Adrenal gland (tissue), 12 donors: ENCODE data around the gene COP1. TPM values are rescaled to one million over a fixed set of nuclear protein-coding genes. Genes with fewer than 3 reads are reported as not detected.

ENCODE experiments used
- DNase-seq, 7 donors: peaks; one replicate each; pipeline ENCODE4 v3.0.0-alpha.2; 2019 to 2020
- H3K27ac ChIP-seq, 5 donors: fragments of 200-600 bp; sonication (generic) in 4 of 5; 1 replicate in 3 of 5; 2 replicates in 2 of 5; pipeline versions ENCODE4 v1.5.1 to v1.8.0; 2016 to 2020; ENCODE audit warnings: mild to moderate bottlenecking in 1 of 5
- H3K27me3 ChIP-seq: fragments of 200-600 bp; 2 replicates; pipeline ENCODE4 v1.8.0; 2021
- H3K36me3 ChIP-seq, 2 donors: fragments of 200-600 bp; replicated peaks in 1 of 2; 1 replicate in 1 of 2; 2 replicates in 1 of 2; pipeline versions ENCODE4 v1.5.1 to v1.8.0; 2018 to 2022
- H3K4me1 ChIP-seq, 2 donors: fragments of 200-600 bp; replicated peaks in 1 of 2; 1 replicate in 1 of 2; 2 replicates in 1 of 2; pipeline versions ENCODE4 v1.5.1 to v1.8.0; 2018 to 2021
- H3K4me3 ChIP-seq, 4 donors: fragments of 200-600 bp; sonication (generic) in 3 of 4; one replicate each; pipeline ENCODE4 v1.5.1; 2016 to 2018
- H3K9me3 ChIP-seq, 3 donors: fragments of 200-600 bp; sonication (generic) in 1 of 3; replicated peaks in 1 of 3; 1 replicate in 2 of 3; 2 replicates in 1 of 3; pipeline versions ENCODE4 v1.5.1 to v1.8.0; 2016 to 2021
- CTCF ChIP-seq, 6 experiments: fragments of 450-650 bp in 4 of 6; fragments of 200-600 bp in 2 of 6; sonication (generic) in 1 of 6; IDR thresholded peaks; 1 replicate in 5 of 6; 2 replicates in 1 of 6; pipeline versions ENCODE4 v1.5.1 to v1.8.0; 2016 to 2021; ENCODE audit warnings: antibody characterized with exemption in 6 of 6, mild to moderate bottlenecking in 2 of 6, moderate library complexity in 1 of 6
- POLR2A ChIP-seq, 2 donors: fragments of 450-650 bp; IDR thresholded peaks; one replicate each; pipeline ENCODE4 v1.6.1; 2017; ENCODE audit warnings: antibody characterized with exemption in 2 of 2, mild to moderate bottlenecking in 2 of 2, moderate library complexity in 1 of 2
- WGBS, 4 donors: extraction: QIAGEN DNeasy Blood & Tissue Kit in 2 of 4; methylation state at CpG; one replicate each; pipeline versions ENCODE4 v1.1.5 to v1.1.7; 2013 to 2017; 5-methylcytosine and 5-hydroxymethylcytosine counted together
- intact Hi-C, 2 donors: fragments of 100-400 bp; cut with DNase I; formaldehyde crosslinking; loops; one replicate each; pipeline versions ENCODE4 v1.14.1 to v1.15.0; 2022 to 2023
- polyA plus RNA-seq, 3 donors: library from polyadenylated mRNA; stranded (reverse); fragments of 200-250 nt in 2 of 3; fragments of 350-450 nt in 1 of 3; fragmentation: Illumina TruSeq in 1 of 3; extraction: RNeasy Lipid Tissue Mini Kit (QIAGEN cat#74804) in 1 of 3; gene quantifications; one replicate each; pipeline ENCODE4 v1.2.3, GENCODE V29; 2013 to 2014
- total RNA-seq, 9 donors: library from RNA; depleted of rRNA in 4 of 9; stranded (reverse); fragments of >200 nt in 4 of 9; fragments of 120-200 nt in 1 of 9; fragmentation: NEBNext Ultra II Directional in 1 of 9; extraction: Animal tissue kit (Norgen Biotek cat#: 25700) in 1 of 9; gene quantifications; one replicate each; pipeline versions ENCODE4 v1.1.0 to v1.2.4, GENCODE V29; 2013 to 2023
- donor health status: healthy with polysubstance abuse.
- donor health status: Bipolar disorder and iron deficiency.
- donor health status: DM: yes; HTN: yes; CAD: no.
- donor health status: DM: no; HTN: no; CAD: no.
- donor health status: DM: no; HTN: no; CAD: no.
- donor health status: DM: yes; HTN: yes; CAD: no.

COP1 gene
- total and polyA plus RNA-seq, 12 donors = 27.4 to 80.0 (median 36.7) TPM

GRCh38 chr1:176134666-176135065, 72.4 kb downstream of the COP1 start:
- 49 to 96% (median 74%) methylated on average over 2 of the region's 2 CpGs for WGBS, 4 donors
- Histone ChIP-seq H3K27ac (no peak overlapping the region), H3K27me3 (no peaks in the 10 kb centered on the region), H3K4me3 (no peak overlapping the region), H3K36me3 (no peaks in the 10 kb centered on the region), H3K9me3 (no peaks in the 10 kb centered on the region), H3K4me1 (no peaks in the 10 kb centered on the region)
- no peak for DNase-seq
- intact Hi-C loops = no loop called here
- no peak for TF ChIP-seq CTCF (IDR thresholded peaks at IDR 0.05)
- no peak for TF ChIP-seq POLR2A (IDR thresholded peaks at IDR 0.05)

GRCh38 chr1:176122282-176122681, 84.8 kb downstream of the COP1 start:
- no peak for TF ChIP-seq CTCF (IDR thresholded peaks at IDR 0.05)
- TF ChIP-seq POLR2A (IDR thresholded peaks at IDR 0.05) = no peak
- Histone ChIP-seq H3K4me3 (no peak overlapping the region), H3K27ac (no peak overlapping the region), H3K27me3 (no peaks in the 10 kb centered on the region), H3K9me3 (peaks cover 0 to 10% (median 0%) of the 10 kb centered on the region in 3 donors), H3K36me3 (no peaks in the 10 kb centered on the region), H3K4me1 (no peaks in the 10 kb centered on the region)
- WGBS, 4 donors = 96 to 98% (median 98%) methylated on average over 4 of the region's 4 CpGs
- intact Hi-C loops = no loop called here
- DNase-seq = no peak

- no peaks in the 10 kb centered on the region for H3K27me3 ChIP-seq
- intact Hi-C loops = no loop called here
- TF ChIP-seq CTCF (IDR thresholded peaks at IDR 0.05) (no peak), POLR2A (IDR thresholded peaks at IDR 0.05) (no peak)
- H3K27ac ChIP-seq = no peak overlapping the region
- 68 to 89% (median 73%) methylated on average over 1 of the region's 1 CpG for WGBS, 4 donors
- no peaks in the 10 kb centered on the region for H3K4me1 ChIP-seq
- no peaks in the 10 kb centered on the region for H3K36me3 ChIP-seq
- H3K4me3 ChIP-seq = no peak overlapping the region
- H3K9me3 ChIP-seq = peaks cover 0 to 10% (median 0%) of the 10 kb centered on the region in 3 donors
- no peak for DNase-seq
These were observed 87.5 kb downstream of the COP1 start for GRCh38 chr1:176119549-176119948.

GRCh38 chr1:176118985-176119384, 88.1 kb downstream of the COP1 start:
- no peak for DNase-seq
- intact Hi-C loops = no loop called here
- Histone ChIP-seq H3K36me3 (no peaks in the 10 kb centered on the region), H3K27ac (no peak overlapping the region), H3K27me3 (no peaks in the 10 kb centered on the region), H3K4me1 (no peaks in the 10 kb centered on the region), H3K9me3 (peaks cover 0 to 10% (median 0%) of the 10 kb centered on the region in 3 donors), H3K4me3 (no peak overlapping the region)
- TF ChIP-seq POLR2A (IDR thresholded peaks at IDR 0.05) (no peak), CTCF (IDR thresholded peaks at IDR 0.05) (no peak)
